B cell (primary cell): ENCODE data around the gene SLCO3A1.

Experiments used
- CTCF ChIP-seq: fragments of 200-600 bp; IDR thresholded peaks from one replicate; pipeline ENCODE4 v1.8.0; 2022; ENCODE audit warnings: antibody characterized with exemption, mild to moderate bottlenecking
- EZH2 ChIP-seq: IDR thresholded peaks from 2 replicates; pipeline ENCODE4 v1.6.1; 2012; ENCODE audit warnings: borderline replicate concordance, low read depth, mild to moderate bottlenecking, moderate library complexity, low read length; ENCODE audit not compliant: insufficient read depth, poor library complexity, severe bottlenecking

GRCh38 chr15:92104072-92104471 is 250.6 kb downstream of the SLCO3A1 start:
- TF ChIP-seq CTCF (no peak), EZH2 (no peak)
